HG02610 (cell line): ENCODE results near the gene NCBP2L.
"Not testable (repeated sequence)": the region's sequence is repeated elsewhere in the genome, so short reads cannot be mapped to it uniquely, and the experiment has no call there.

Experiments used
- ATAC-seq: cut with Tn5 transposase; IDR thresholded peaks from one replicate; pipeline ENCODE4 v1.9.1; 2021; ENCODE audit warnings: mild to moderate bottlenecking, moderate library complexity; ENCODE audit not compliant: unreplicated experiment

Gene NCBP2L

GRCh38 chrX:107804427-107804826 lies 26.9 kb downstream of the NCBP2L start:
- ATAC-seq = no peak

- ATAC-seq = no peak
Observed at GRCh38 chrX:107805179-107805578, 27.6 kb downstream of the NCBP2L start.

GRCh38 chrX:107810053-107810452 lies 32.5 kb downstream of the NCBP2L start:
- ATAC-seq = not testable (repeated sequence)

- no peak for ATAC-seq
Observed at GRCh38 chrX:107818900-107819521, 41.5 kb downstream of the NCBP2L start.

GRCh38 chrX:107823042-107823441 lies 45.5 kb downstream of the NCBP2L start:
- ATAC-seq = no peak

- ATAC-seq = no peak
Observed at GRCh38 chrX:107823456-107823855, 45.9 kb downstream of the NCBP2L start.

- ATAC-seq = peak; percentile 34
Observed at GRCh38 chrX:107825698-107826237, 48.2 kb downstream of the NCBP2L start, which contains the start of gene MID2. Gene MID2, plus strand, starts transcription at chrX:107825866. Its CDS starts 561 bp downstream, at chrX:107826427.

- ATAC-seq = peak; percentile 40
Observed at GRCh38 chrX:107826238-107827029, 48.9 kb downstream of the NCBP2L start.

- no peak for ATAC-seq
Observed at GRCh38 chrX:107827030-107827831, 49.7 kb downstream of the NCBP2L start.

- ATAC-seq = no peak
Observed at GRCh38 chrX:107827852-107828251, 50.3 kb downstream of the NCBP2L start.

GRCh38 chrX:107829878-107830277 lies 52.3 kb downstream of the NCBP2L start:
- ATAC-seq = no peak

GRCh38 chrX:107831071-107831730 lies 53.7 kb downstream of the NCBP2L start:
- ATAC-seq = no peak

GRCh38 chrX:107834275-107835201 lies 57.0 kb downstream of the NCBP2L start:
- no peak for ATAC-seq

- ATAC-seq = no peak
Observed at GRCh38 chrX:107836958-107837357, 59.4 kb downstream of the NCBP2L start.

GRCh38 chrX:107840971-107841370 lies 63.4 kb downstream of the NCBP2L start:
- no peak for ATAC-seq

GRCh38 chrX:107842715-107843400 lies 65.3 kb downstream of the NCBP2L start:
- ATAC-seq = no peak
